HL-60 (cell line): Measurements from ENCODE around the gene LRBA.

Source experiments
- DNase-seq, 2 experiments: peaks; one replicate each; pipeline ENCODE4 v3.0.0-alpha.2; 2010 to 2020; ENCODE audit warnings: low read depth in 1 of 2, low spot score in 1 of 2
- H3K27ac ChIP-seq: fragments of 250-450 bp; sonication (Bioruptor Pico); replicated peaks from 2 replicates; pipeline ENCODE4 v1.5.1; 2020; ENCODE audit warnings: mild to moderate bottlenecking, moderate library complexity
- H3K27me3 ChIP-seq: fragments of 250-450 bp; sonication (Bioruptor Pico); 2 replicates; pipeline ENCODE4 v1.5.1; 2021; ENCODE audit warnings: mild to moderate bottlenecking, moderate library complexity; ENCODE audit not compliant: insufficient read depth, poor library complexity, severe bottlenecking
- H3K4me3 ChIP-seq: replicated peaks from 2 replicates; pipeline ENCODE4 v1.5.1; 2011; ENCODE audit warnings: mild to moderate bottlenecking, control low read depth, low read length; ENCODE audit not compliant: insufficient read depth
- CTCF ChIP-seq: IDR thresholded peaks from one replicate; pipeline ENCODE4 v1.5.1; 2011; ENCODE audit warnings: low read length, control low read depth, inconsistent platforms; ENCODE audit not compliant: insufficient read depth
- GABPA ChIP-seq: IDR thresholded peaks from 2 replicates; pipeline ENCODE4 v1.6.1; 2012; ENCODE audit warnings: low read depth
- POLR2AphosphoS5 ChIP-seq: IDR thresholded peaks from 2 replicates; pipeline ENCODE4 v1.6.1; 2012; ENCODE audit warnings: low read depth
- REST ChIP-seq: IDR thresholded peaks from 2 replicates; pipeline ENCODE4 v1.6.1; 2012; ENCODE audit warnings: low read depth; ENCODE audit not compliant: insufficient replicate concordance
- SPI1 ChIP-seq: IDR thresholded peaks from 2 replicates; pipeline ENCODE4 v1.6.1; 2012; ENCODE audit warnings: low read depth, mild to moderate bottlenecking, borderline replicate concordance

The LRBA gene

GRCh38 chr4:150948074-150948473, 67.0 kb downstream of the LRBA start:
- Histone ChIP-seq H3K27me3 (no peaks in the 10 kb centered on the region), H3K4me3 (no peak overlapping the region), H3K27ac (no peak overlapping the region)
- DNase-seq: no peak
- TF ChIP-seq POLR2AphosphoS5: no peak
- TF ChIP-seq SPI1: no peak
- no peak for TF ChIP-seq CTCF
- TF ChIP-seq REST: no peak
- no peak for TF ChIP-seq GABPA

GRCh38 chr4:150944660-150945059, 70.4 kb downstream of the LRBA start:
- H3K27me3 ChIP-seq: no peaks in the 10 kb centered on the region
- TF ChIP-seq POLR2AphosphoS5 (no peak), GABPA (no peak), SPI1 (no peak), CTCF (no peak), REST (no peak)
- H3K27ac ChIP-seq: no peak overlapping the region
- no peak for DNase-seq
- no peak overlapping the region for H3K4me3 ChIP-seq

GRCh38 chr4:150943818-150944217, 71.3 kb downstream of the LRBA start:
- H3K27me3 ChIP-seq: no peaks in the 10 kb centered on the region
- no peak for TF ChIP-seq CTCF
- no peak overlapping the region for H3K27ac ChIP-seq
- no peak overlapping the region for H3K4me3 ChIP-seq
- DNase-seq: no peak

- H3K27me3 ChIP-seq: no peaks in the 10 kb centered on the region
- H3K4me3 ChIP-seq: no peak overlapping the region
- no peak overlapping the region for H3K27ac ChIP-seq
- TF ChIP-seq REST (no peak), SPI1 (no peak), POLR2AphosphoS5 (no peak), CTCF (no peak), GABPA (no peak)
- no peak for DNase-seq
Observed at GRCh38 chr4:150943126-150943525, 72.0 kb downstream of the LRBA start.
